Measurements from ENCODE around the gene IPCEF1. TPM values are rescaled to one million over a fixed set of nuclear protein-coding genes. Genes with fewer than 3 reads are reported as not detected.

Gene IPCEF1
- total and polyA plus RNA-seq, 5 donors from 2014 or later, result 82.4 to 160 (median 85.9) TPM

DNA sequence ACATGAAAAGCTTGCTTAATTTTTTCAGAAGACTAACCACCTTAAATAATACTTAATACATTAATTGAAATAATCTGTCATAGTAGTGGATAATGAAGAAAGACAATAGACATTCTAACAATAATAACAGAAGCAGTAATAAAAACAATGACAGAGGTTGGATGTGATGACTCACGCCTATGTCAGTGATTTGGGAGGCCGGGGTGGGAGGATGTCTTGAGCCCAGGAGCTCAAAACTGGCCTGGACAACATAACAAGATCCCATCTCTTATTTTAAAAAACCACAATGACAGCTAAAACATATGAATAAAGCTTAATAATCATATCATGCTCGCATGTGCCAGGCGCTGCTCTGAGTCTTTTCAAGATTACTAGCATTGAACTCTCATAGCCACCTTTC is 105.5 kb downstream of the IPCEF1 start:
- no peaks in the 10 kb centered on the region for H3K27me3 ChIP-seq (ENCODE audit: control insufficient read depth, insufficient read depth, low read length)
- peaks cover 23 to 63% (median 49%) of the 10 kb centered on the region in 4 donors for H3K4me1 Mint-ChIP-seq
- peak overlapping the region; percentile 56 to 95 (median 90) for H3K27ac Mint-ChIP-seq
- peaks cover 0 to 21% (median 7%) of the 10 kb centered on the region in 7 donors for H3K9me3 Mint-ChIP-seq
- peaks cover 2% of the 10 kb centered on the region for H3K36me3 ChIP-seq (ENCODE audit: control insufficient read depth, insufficient read depth, low read length)
- H3K4me1 ChIP-seq (ENCODE audit: control insufficient read depth, insufficient read depth, low read length, poor library complexity, severe bottlenecking), result peaks cover 41% of the 10 kb centered on the region
- peak overlapping the region; percentile 91 for H3K27ac ChIP-seq (ENCODE audit: insufficient read depth, low read length, poor library complexity, severe bottlenecking)
- DNase-seq (no peak), ATAC-seq (ENCODE audit: low read depth in 2 of 2) (no peak)
- peaks cover 16% of the 10 kb centered on the region for H3K36me3 Mint-ChIP-seq
- peaks cover 6 to 11% of the 10 kb centered on the region in 2 experiments for H3K9me3 ChIP-seq (ENCODE audit: control insufficient read depth in 2 of 2, low read length in 2 of 2)
- H3K4me3 Mint-ChIP-seq, result peak overlapping the region in 2 of 4 donors; percentile 13 to 27
- no peak overlapping the region for H3K4me3 ChIP-seq (ENCODE audit: low read depth, low read length)
- H3K27me3 Mint-ChIP-seq, result no peaks in the 10 kb centered on the region

DNA sequence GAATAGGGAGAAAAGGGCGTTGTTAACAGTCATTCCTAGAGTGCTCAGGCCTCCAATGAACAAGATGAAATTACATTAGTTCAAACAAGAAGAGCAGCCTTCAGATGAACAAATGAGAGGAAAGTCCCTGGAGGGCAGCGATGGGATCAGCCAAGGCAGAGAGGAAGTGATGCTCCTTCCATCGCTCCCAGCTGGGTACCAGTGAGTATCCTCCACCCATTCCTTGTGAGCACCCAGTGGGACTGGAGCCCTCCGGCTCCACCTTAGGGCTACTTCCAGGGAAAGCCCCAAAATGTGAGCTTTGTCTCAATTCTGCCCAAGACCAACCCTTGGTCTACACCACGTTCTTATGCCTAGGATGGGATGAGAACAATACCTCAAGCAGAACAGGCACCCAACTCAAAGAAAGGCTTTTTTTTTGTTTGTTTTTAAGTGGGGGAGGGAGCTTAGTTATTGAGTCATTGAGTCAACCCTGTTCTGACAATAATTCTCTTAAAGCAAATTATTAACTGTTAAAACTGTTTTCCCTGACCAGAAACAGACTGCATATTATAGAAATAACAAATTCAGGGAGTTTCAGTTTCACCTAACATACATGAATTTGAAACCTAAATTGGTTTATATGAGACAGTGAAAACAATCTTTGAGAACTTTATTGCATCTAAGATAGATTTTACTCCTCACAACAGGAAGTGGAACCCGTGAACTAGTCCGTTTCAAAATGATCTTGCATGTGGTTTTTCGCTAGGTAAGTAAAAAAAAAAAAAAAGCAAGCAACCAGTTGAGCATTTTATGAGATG is 106.9 kb downstream of the IPCEF1 start:
- Histone ChIP-seq H3K9me3 (ENCODE audit: control insufficient read depth in 2 of 2, low read length in 2 of 2) (peaks cover 0 to 2% of the 10 kb centered on the region in 2 experiments), H3K36me3 (ENCODE audit: control insufficient read depth, insufficient read depth, low read length) (peaks cover 2% of the 10 kb centered on the region), H3K4me1 (ENCODE audit: control insufficient read depth, insufficient read depth, low read length, poor library complexity, severe bottlenecking) (peaks cover 41% of the 10 kb centered on the region), H3K27me3 (ENCODE audit: control insufficient read depth, insufficient read depth, low read length) (no peaks in the 10 kb centered on the region), H3K4me3 (ENCODE audit: low read depth, low read length) (peak overlapping the region; percentile 100), H3K27ac (ENCODE audit: insufficient read depth, low read length, poor library complexity, severe bottlenecking) (peak overlapping the region; percentile 91)
- Mint-ChIP-seq H3K27ac (peak overlapping the region; percentile 92 to 99 (median 95)), H3K4me1 (peaks cover 23 to 62% (median 51%) of the 10 kb centered on the region in 4 donors), H3K36me3 (peaks cover 20% of the 10 kb centered on the region), H3K27me3 (no peaks in the 10 kb centered on the region), H3K4me3 (peak overlapping the region; percentile 82 to 89 (median 86)), H3K9me3 (peaks cover 0 to 7% (median 3%) of the 10 kb centered on the region in 7 donors)
- DNase-seq, result peak; percentile 27 to 91 (median 80)
- ATAC-seq (ENCODE audit: low read depth in 2 of 2), result peak; percentile 69 to 75

DNA sequence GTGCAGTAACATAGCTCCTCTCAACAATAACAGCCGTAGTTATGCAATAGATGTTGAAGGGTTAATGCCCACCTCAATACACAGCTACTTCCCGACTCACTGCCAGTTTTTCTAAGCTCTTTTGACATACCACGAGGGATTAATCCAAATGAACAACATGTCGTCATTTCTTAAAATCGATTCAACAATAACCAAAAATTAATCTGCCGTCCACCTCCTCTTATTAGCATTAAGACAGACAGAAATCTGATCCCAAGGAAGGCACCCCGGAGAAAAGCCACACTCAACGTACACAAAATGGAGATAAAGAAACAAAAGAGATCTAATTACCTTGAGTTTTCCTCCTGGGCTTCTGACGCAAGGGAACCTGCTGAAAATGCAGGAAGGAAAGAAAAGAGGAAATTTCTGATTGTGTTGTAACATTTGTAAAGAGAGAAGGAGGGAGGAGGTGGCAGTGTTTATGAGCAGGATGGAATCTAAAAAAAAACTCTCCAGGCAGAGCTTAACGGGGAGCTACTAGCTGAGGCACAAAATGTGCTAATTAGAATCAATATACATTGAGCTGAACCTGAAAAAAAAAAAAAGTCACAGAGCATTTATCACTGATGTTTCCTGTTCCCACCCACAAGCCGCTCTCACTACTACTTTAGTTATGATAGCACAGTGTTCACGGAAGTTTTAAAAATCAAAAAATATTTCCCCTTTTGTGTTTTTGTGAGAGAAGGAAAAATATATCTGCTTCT is 109.3 kb downstream of the IPCEF1 start:
- Histone ChIP-seq H3K27me3 (ENCODE audit: control insufficient read depth, insufficient read depth, low read length) (no peaks in the 10 kb centered on the region), H3K4me3 (ENCODE audit: low read depth, low read length) (peak overlapping the region; percentile 100), H3K4me1 (ENCODE audit: control insufficient read depth, insufficient read depth, low read length, poor library complexity, severe bottlenecking) (peaks cover 64% of the 10 kb centered on the region), H3K36me3 (ENCODE audit: control insufficient read depth, insufficient read depth, low read length) (peaks cover 10% of the 10 kb centered on the region), H3K27ac (ENCODE audit: insufficient read depth, low read length, poor library complexity, severe bottlenecking) (peak overlapping the region; percentile 91), H3K9me3 (ENCODE audit: control insufficient read depth in 2 of 2, low read length in 2 of 2) (no peaks in the 10 kb centered on the region)
- H3K27me3 Mint-ChIP-seq, result no peaks in the 10 kb centered on the region
- DNase-seq, result peak; percentile 16 to 80 (median 65)
- peaks cover 35 to 70% (median 55%) of the 10 kb centered on the region in 4 donors for H3K4me1 Mint-ChIP-seq
- peak; percentile 59 to 60 for ATAC-seq (ENCODE audit: low read depth in 2 of 2)
- peaks cover 35% of the 10 kb centered on the region for H3K36me3 Mint-ChIP-seq
- H3K9me3 Mint-ChIP-seq, result peaks cover 0 to 7% (median 0%) of the 10 kb centered on the region in 7 donors
- H3K4me3 Mint-ChIP-seq, result peak overlapping the region; percentile 96 to 99 (median 98)
- H3K27ac Mint-ChIP-seq, result peak overlapping the region; percentile 95 to 98 (median 95)

DNA sequence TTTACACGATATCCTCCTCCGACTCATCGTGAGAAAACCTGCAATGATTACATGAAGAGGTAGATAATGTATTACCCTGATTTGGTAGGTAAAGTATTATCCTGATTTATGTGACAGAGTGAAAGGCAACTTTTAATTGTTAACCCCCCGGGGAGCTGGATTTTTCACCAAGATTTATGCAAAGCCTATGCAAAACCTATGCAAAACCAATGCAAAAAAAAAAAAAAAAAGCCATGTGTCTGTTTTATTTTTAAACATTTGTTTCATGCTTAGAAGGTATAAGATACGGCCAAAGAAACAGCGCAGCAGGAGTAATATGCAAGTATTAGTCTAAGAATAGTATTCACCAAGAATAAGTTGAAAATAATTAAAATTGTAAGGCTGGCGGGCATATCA is 109.9 kb downstream of the IPCEF1 start:
- Mint-ChIP-seq H3K27ac (peak overlapping the region; percentile 95 to 98 (median 95)), H3K4me1 (peaks cover 30 to 69% (median 53%) of the 10 kb centered on the region in 4 donors), H3K27me3 (no peaks in the 10 kb centered on the region), H3K36me3 (peaks cover 38% of the 10 kb centered on the region), H3K9me3 (peaks cover 0 to 7% (median 0%) of the 10 kb centered on the region in 7 donors), H3K4me3 (peak overlapping the region; percentile 96 to 99 (median 98))
- peak overlapping the region; percentile 91 for H3K27ac ChIP-seq (ENCODE audit: insufficient read depth, low read length, poor library complexity, severe bottlenecking)
- ATAC-seq (ENCODE audit: low read depth in 2 of 2) (no peak), DNase-seq (peak in 1 of 3 donors; percentile 42)
- no peaks in the 10 kb centered on the region for H3K27me3 ChIP-seq (ENCODE audit: control insufficient read depth, insufficient read depth, low read length)
- peak overlapping the region; percentile 100 for H3K4me3 ChIP-seq (ENCODE audit: low read depth, low read length)
- no peaks in the 10 kb centered on the region for H3K9me3 ChIP-seq (ENCODE audit: control insufficient read depth in 2 of 2, low read length in 2 of 2)
- peaks cover 10% of the 10 kb centered on the region for H3K36me3 ChIP-seq (ENCODE audit: control insufficient read depth, insufficient read depth, low read length)
- peaks cover 70% of the 10 kb centered on the region for H3K4me1 ChIP-seq (ENCODE audit: control insufficient read depth, insufficient read depth, low read length, poor library complexity, severe bottlenecking)

DNA sequence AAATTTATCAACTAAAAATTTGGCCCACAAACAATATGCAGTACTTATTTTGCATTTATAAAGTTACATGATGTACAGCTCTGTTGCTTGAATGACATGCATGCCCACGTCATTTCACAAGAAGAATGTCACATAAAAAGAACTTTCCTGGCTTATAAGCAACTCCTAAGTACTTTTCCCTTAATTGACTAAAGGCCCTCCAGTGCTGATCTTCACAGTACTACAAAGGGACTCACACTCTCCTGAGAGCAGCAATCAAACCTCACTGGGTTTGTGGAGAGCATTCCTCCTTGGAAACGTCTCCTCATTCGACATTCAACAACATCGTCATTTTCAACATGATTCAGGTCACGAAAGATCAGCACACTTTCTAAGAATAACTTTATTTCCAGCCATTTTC is 111.1 kb downstream of the IPCEF1 start:
- Mint-ChIP-seq H3K9me3 (peaks cover 0 to 7% (median 0%) of the 10 kb centered on the region in 7 donors), H3K27ac (peak overlapping the region; percentile 95 to 98 (median 95)), H3K36me3 (peaks cover 45% of the 10 kb centered on the region), H3K4me3 (peak overlapping the region; percentile 96 to 99 (median 98)), H3K4me1 (peaks cover 26 to 68% (median 50%) of the 10 kb centered on the region in 4 donors), H3K27me3 (no peaks in the 10 kb centered on the region)
- Histone ChIP-seq H3K27me3 (ENCODE audit: control insufficient read depth, insufficient read depth, low read length) (no peaks in the 10 kb centered on the region), H3K36me3 (ENCODE audit: control insufficient read depth, insufficient read depth, low read length) (peaks cover 12% of the 10 kb centered on the region), H3K27ac (ENCODE audit: insufficient read depth, low read length, poor library complexity, severe bottlenecking) (peak overlapping the region; percentile 91), H3K9me3 (ENCODE audit: control insufficient read depth in 2 of 2, low read length in 2 of 2) (no peaks in the 10 kb centered on the region), H3K4me3 (ENCODE audit: low read depth, low read length) (peak overlapping the region; percentile 100), H3K4me1 (ENCODE audit: control insufficient read depth, insufficient read depth, low read length, poor library complexity, severe bottlenecking) (peaks cover 69% of the 10 kb centered on the region)
- no peak for ATAC-seq (ENCODE audit: low read depth in 2 of 2)
- peak in 1 of 3 donors; percentile 43 for DNase-seq

DNA sequence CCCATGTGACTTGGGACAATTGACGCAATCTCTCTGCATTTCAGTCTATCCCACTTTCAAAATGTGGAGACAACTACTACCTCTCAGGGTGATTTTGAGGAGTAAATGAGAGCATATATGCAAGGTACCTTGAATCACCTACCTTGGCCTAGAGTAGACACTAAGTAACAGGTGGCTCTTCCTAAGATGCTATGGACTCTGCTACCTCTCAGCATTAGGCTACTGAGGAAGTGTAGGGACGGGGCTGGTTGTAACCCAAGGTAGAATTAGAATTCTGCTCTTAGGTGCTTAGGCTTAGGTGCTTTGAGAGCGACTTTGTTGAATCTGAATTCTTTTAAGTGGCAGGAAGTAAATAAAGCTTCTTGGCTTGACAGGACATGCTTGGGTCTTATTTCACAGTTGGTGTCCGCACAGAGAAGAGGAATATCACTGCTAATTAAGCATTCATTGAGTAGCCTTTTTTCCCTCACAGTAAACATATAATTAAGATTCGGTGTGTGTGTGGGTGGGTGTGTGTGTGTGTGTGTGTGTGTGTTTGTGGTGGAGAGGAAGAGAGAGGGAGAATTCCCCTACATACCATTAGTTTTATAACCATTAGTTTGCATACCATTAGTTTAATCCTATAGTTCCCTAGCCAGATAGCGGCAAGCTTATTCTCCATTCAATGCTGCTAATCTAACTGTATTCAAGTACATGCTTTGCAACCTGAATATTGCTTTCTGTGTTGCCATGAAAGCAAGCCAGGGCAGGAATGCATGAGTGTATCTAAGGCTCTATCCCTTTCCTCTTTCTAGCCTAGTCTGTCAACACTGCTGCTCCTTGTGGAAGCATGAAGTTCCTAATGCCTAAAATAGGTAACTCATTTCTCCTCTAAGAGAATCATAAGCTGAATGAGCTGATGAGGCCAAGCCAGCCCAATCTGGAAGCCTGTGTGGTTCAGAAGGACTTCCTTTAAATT is 112.5 kb downstream of the IPCEF1 start:
- H3K4me3 Mint-ChIP-seq, result peak overlapping the region; percentile 96 to 99 (median 98)
- H3K27me3 Mint-ChIP-seq, result no peaks in the 10 kb centered on the region
- ATAC-seq (ENCODE audit: low read depth in 2 of 2), result peak in 1 of 2 donors; percentile 4
- Histone ChIP-seq H3K4me1 (ENCODE audit: control insufficient read depth, insufficient read depth, low read length, poor library complexity, severe bottlenecking) (peaks cover 69% of the 10 kb centered on the region), H3K36me3 (ENCODE audit: control insufficient read depth, insufficient read depth, low read length) (peaks cover 12% of the 10 kb centered on the region), H3K27me3 (ENCODE audit: control insufficient read depth, insufficient read depth, low read length) (no peaks in the 10 kb centered on the region), H3K27ac (ENCODE audit: insufficient read depth, low read length, poor library complexity, severe bottlenecking) (peak overlapping the region; percentile 91), H3K4me3 (ENCODE audit: low read depth, low read length) (peak overlapping the region; percentile 100), H3K9me3 (ENCODE audit: control insufficient read depth in 2 of 2, low read length in 2 of 2) (no peaks in the 10 kb centered on the region)
- DNase-seq, result peak in 1 of 3 donors; percentile 45
- H3K36me3 Mint-ChIP-seq, result peaks cover 46% of the 10 kb centered on the region
- H3K9me3 Mint-ChIP-seq, result peaks cover 0 to 7% (median 0%) of the 10 kb centered on the region in 7 donors
- peaks cover 26 to 67% (median 45%) of the 10 kb centered on the region in 4 donors for H3K4me1 Mint-ChIP-seq
- peak overlapping the region; percentile 95 to 98 (median 95) for H3K27ac Mint-ChIP-seq

Data from CD4-positive, CD25-positive, alpha-beta regulatory T cell (primary cell).